Heart left ventricle (tissue), 16 donors: Measurements from ENCODE around the gene PLA2G6. TPM values are rescaled to one million over a fixed set of nuclear protein-coding genes. Genes with fewer than 3 reads are reported as not detected.
"Not testable (repeated sequence)": the region's sequence is repeated elsewhere in the genome, so short reads cannot be mapped to it uniquely, and the experiment has no call there.

Experiments
- ATAC-seq, 4 donors: fragments of 200-7000 bp; cut with Tn5 transposase; one replicate each; pipeline ENCODE4 v1.9.1; 2020 to 2022; ENCODE audit warnings: moderate library complexity in 4 of 4, mild to moderate bottlenecking in 3 of 4, moderate number of reproducible peaks in 1 of 4
- DNase-seq, 5 donors: peaks; one replicate each; pipeline ENCODE4 v3.0.0-alpha.2; 2020
- H3K27ac ChIP-seq, 12 donors: fragments of 200-600 bp; sonication (generic) in 4 of 12; one replicate each; pipeline versions ENCODE4 v1.5.0 to v1.8.0; 2016 to 2022; ENCODE audit warnings: mild to moderate bottlenecking in 2 of 12
- H3K27me3 ChIP-seq, 9 donors: fragments of 200-600 bp; sonication (generic) in 2 of 9; one replicate each; pipeline versions ENCODE4 v1.5.1 to v1.8.0; 2016 to 2022; ENCODE audit warnings: mild to moderate bottlenecking in 3 of 9
- H3K36me3 ChIP-seq, 9 donors: fragments of 200-600 bp; sonication (generic) in 2 of 9; one replicate each; pipeline versions ENCODE4 v1.5.0 to v1.8.0; 2018 to 2022; ENCODE audit warnings: mild to moderate bottlenecking in 2 of 9
- H3K4me1 ChIP-seq, 12 donors: fragments of 200-600 bp; sonication (generic) in 4 of 12; one replicate each; pipeline versions ENCODE4 v1.5.0 to v1.8.0; 2016 to 2022; ENCODE audit warnings: mild to moderate bottlenecking in 3 of 12
- H3K4me3 ChIP-seq, 12 donors: fragments of 200-600 bp; sonication (generic) in 4 of 12; one replicate each; pipeline versions ENCODE4 v1.5.0 to v1.8.0; 2017 to 2022; ENCODE audit warnings: mild to moderate bottlenecking in 9 of 12, moderate library complexity in 4 of 12
- H3K9me3 ChIP-seq, 12 donors: fragments of 200-600 bp; sonication (generic) in 4 of 12; one replicate each; pipeline versions ENCODE4 v1.5.0 to v1.8.0; 2016 to 2022; ENCODE audit warnings: mild to moderate bottlenecking in 1 of 12
- POLR2A ChIP-seq, 2 donors: fragments of 450-650 bp; IDR thresholded peaks; one replicate each; pipeline ENCODE4 v1.6.1; 2017; ENCODE audit warnings: antibody characterized with exemption in 2 of 2, mild to moderate bottlenecking in 2 of 2, moderate library complexity in 2 of 2
- WGBS, 4 donors: extraction: QIAGEN DNeasy Blood & Tissue Kit in 2 of 4; methylation state at CpG; one replicate each; pipeline versions ENCODE4 v1.1.5 to v1.1.7; 2013 to 2018; 5-methylcytosine and 5-hydroxymethylcytosine counted together
- intact Hi-C, 10 donors: fragments of 100-400 bp; cut with DNase I; formaldehyde crosslinking; loops; one replicate each; pipeline versions ENCODE4 v1.11.1 to v1.14.2; 2022
- polyA plus RNA-seq, 2 donors: library from polyadenylated mRNA; stranded (reverse); fragments of 200-250 nt; gene quantifications; one replicate each; pipeline ENCODE4 v1.2.3, GENCODE V29; 2013
- total RNA-seq, 9 donors: library from RNA; depleted of rRNA in 2 of 9; stranded (reverse); fragments of >200 nt in 2 of 9; fragmentation: NEBNext Ultra II Directional in 3 of 9; extraction: Animal tissue kit (Norgen Biotek cat#: 25700) in 3 of 9; gene quantifications; one replicate each; pipeline versions ENCODE4 v1.1.0 to v1.2.4, GENCODE V29; 2016 to 2023
- TF ChIP-seq, protein P1 (sequence below), 12 donors: fragments of 200-600 bp; sonication (generic) in 4 of 12; IDR thresholded peaks; one replicate each; pipeline versions ENCODE4 v1.5.0 to v1.8.0; 2018 to 2022; ENCODE audit warnings: antibody characterized with exemption in 12 of 12, mild to moderate bottlenecking in 5 of 12
- donor health status: ischemic (EF 13 %, LVEDD 7.1; RV severe dilation, severe dysfunction).
- donor health status: healthy with polysubstance abuse.
- donor health status: DM: no; HTN: yes; CAD: no.
- donor health status: DM: no; HTN: no; CAD: no.
- donor health status: ischemic (EF 25% LVEDD 6.9; RV normal size, moderate dysfunction).
- donor health status: ischemic (EF 25% LVEDD 5.7; RV mildly dilated, moderate dysfunction).
- donor health status: healthy.
- donor health status: DM: yes; HTN: yes; CAD: no.
- donor health status: ischemic (EF 35%, LVEDD 5.7; RV mildly dilated, moderate dysfunction).
- donor health status: nonischemic (EF 11% LVEDD 7.7; RV severe dilation, severe dysfunction).
- donor health status: DM: yes; HTN: yes; CAD: no.
- donor health status: PGD.
- donor health status: ischemic (EF 29% LVEDD 5.4; RV normal size, mild dysfunction).
- donor health status: nonischemic (EF 23%, LVEDD 6.1; RV moderate dilation, normal function).

The PLA2G6 gene
- total and polyA plus RNA-seq, 11 donors, result 4.9 to 17.9 (median 11.0) TPM

GRCh38 chr22:38154563-38154915 is 27.1 kb downstream of the PLA2G6 start:
- ATAC-seq, H3K36me3 ChIP-seq, intact Hi-C loops, H3K27me3 ChIP-seq, H3K4me3 ChIP-seq, DNase-seq, H3K4me1 ChIP-seq, H3K9me3 ChIP-seq, H3K27ac ChIP-seq: not testable (repeated sequence)
- TF ChIP-seq, protein P1, sequence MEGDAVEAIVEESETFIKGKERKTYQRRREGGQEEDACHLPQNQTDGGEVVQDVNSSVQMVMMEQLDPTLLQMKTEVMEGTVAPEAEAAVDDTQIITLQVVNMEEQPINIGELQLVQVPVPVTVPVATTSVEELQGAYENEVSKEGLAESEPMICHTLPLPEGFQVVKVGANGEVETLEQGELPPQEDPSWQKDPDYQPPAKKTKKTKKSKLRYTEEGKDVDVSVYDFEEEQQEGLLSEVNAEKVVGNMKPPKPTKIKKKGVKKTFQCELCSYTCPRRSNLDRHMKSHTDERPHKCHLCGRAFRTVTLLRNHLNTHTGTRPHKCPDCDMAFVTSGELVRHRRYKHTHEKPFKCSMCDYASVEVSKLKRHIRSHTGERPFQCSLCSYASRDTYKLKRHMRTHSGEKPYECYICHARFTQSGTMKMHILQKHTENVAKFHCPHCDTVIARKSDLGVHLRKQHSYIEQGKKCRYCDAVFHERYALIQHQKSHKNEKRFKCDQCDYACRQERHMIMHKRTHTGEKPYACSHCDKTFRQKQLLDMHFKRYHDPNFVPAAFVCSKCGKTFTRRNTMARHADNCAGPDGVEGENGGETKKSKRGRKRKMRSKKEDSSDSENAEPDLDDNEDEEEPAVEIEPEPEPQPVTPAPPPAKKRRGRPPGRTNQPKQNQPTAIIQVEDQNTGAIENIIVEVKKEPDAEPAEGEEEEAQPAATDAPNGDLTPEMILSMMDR (IDR thresholded peaks at IDR 0.05), result peak in 1 of 12 donors; percentile 5
- WGBS, 4 donors, result 62 to 78% (median 73%) methylated on average over 1 of the region's 1 CpG

GRCh38 chr22:38153821-38154562 is 27.6 kb downstream of the PLA2G6 start:
- intact Hi-C loops, result no loop called here
- no peak overlapping the region for H3K4me3 ChIP-seq
- H3K36me3 ChIP-seq, result no peaks in the 10 kb centered on the region
- no peaks in the 10 kb centered on the region for H3K9me3 ChIP-seq
- TF ChIP-seq POLR2A (IDR thresholded peaks at IDR 0.05), result no peak
- TF ChIP-seq, protein P1 (IDR thresholded peaks at IDR 0.05), result no peak
- H3K27ac ChIP-seq, result no peak overlapping the region
- ATAC-seq, result peak in 1 of 4 donors; percentile 34
- 63 to 85% (median 76%) methylated on average over 4 of the region's 4 CpGs for WGBS, 4 donors
- no peak for DNase-seq
- no peaks in the 10 kb centered on the region for H3K27me3 ChIP-seq
- H3K4me1 ChIP-seq, result no peaks in the 10 kb centered on the region

DNA sequence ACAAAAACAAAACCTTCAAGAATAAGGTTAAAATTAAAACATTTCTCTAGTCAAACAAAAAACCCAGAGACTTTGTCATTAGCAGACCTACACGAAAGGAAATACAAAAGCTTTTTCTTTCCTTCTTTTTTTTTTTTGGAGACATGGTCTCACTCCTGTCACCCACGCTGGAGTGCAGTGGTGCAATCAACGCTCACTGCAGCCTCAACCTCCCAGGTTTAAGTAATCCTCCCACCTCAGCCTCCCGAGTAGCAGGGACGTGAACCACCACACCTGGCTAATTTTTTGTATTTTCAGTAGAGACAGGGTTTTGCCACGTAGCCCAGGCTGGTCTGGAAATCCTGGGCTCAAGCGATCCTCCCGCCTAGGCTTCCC is 30.5 kb downstream of the PLA2G6 start:
- WGBS, 4 donors, result 94 to 96% (median 95%) methylated on average over 8 of the region's 8 CpGs
- no peak for TF ChIP-seq POLR2A (IDR thresholded peaks at IDR 0.05)
- TF ChIP-seq, protein P1 (IDR thresholded peaks at IDR 0.05), result no peak
- intact Hi-C loops, result no loop called here

GRCh38 chr22:38148245-38148644 is 33.4 kb downstream of the PLA2G6 start:
- WGBS, 4 donors, result 85 to 88% (median 86%) methylated on average over 5 of the region's 5 CpGs
- peaks cover 0 to 14% (median 0%) of the 10 kb centered on the region in 12 donors for H3K4me1 ChIP-seq
- TF ChIP-seq, protein P1 (IDR thresholded peaks at IDR 0.05), result no peak
- TF ChIP-seq POLR2A (IDR thresholded peaks at IDR 0.05), result no peak
- DNase-seq, result no peak
- no peak for ATAC-seq
- H3K9me3 ChIP-seq, result no peaks in the 10 kb centered on the region
- intact Hi-C loops, result no loop called here
- no peak overlapping the region for H3K4me3 ChIP-seq
- no peak overlapping the region for H3K27ac ChIP-seq
- H3K27me3 ChIP-seq, result no peaks in the 10 kb centered on the region
- H3K36me3 ChIP-seq, result peaks cover 0 to 2% (median 0%) of the 10 kb centered on the region in 9 donors

More for the DNA sequence above, 30.5 kb downstream of the PLA2G6 start:
- Histone ChIP-seq H3K4me3 (no peak overlapping the region), H3K9me3 (no peaks in the 10 kb centered on the region), H3K27ac (no peak overlapping the region), H3K4me1 (peaks cover 0 to 14% (median 0%) of the 10 kb centered on the region in 12 donors), H3K27me3 (no peaks in the 10 kb centered on the region), H3K36me3 (no peaks in the 10 kb centered on the region)
- no peak for DNase-seq
- ATAC-seq, result no peak

- WGBS, 4 donors, result 90 to 95% (median 92%) methylated on average over 3 of the region's 3 CpGs
Observed at GRCh38 chr22:38146166-38146565, 35.5 kb downstream of the PLA2G6 start.

More at GRCh38 chr22:38146166-38146565, 35.5 kb downstream of the PLA2G6 start:
- H3K27me3 ChIP-seq, H3K4me3 ChIP-seq, DNase-seq, intact Hi-C loops, ATAC-seq, H3K27ac ChIP-seq, H3K9me3 ChIP-seq: not testable (repeated sequence)
- Histone ChIP-seq H3K36me3 (peaks cover 0 to 11% (median 0%) of the 10 kb centered on the region in 9 donors), H3K4me1 (peaks cover 0 to 14% (median 0%) of the 10 kb centered on the region in 12 donors)
